Measurements from ENCODE around the gene PRKN.

The PRKN gene

GRCh38 chr6:162151021-162151665 is 576.4 kb downstream of the PRKN start:
- no peak for TF ChIP-seq CTCF (conservative IDR thresholded peaks at IDR 0.05)
- no peak for TF ChIP-seq ZFX (IDR thresholded peaks at IDR 0.05)
- no peak overlapping the region for H3K27ac ChIP-seq

GRCh38 chr6:162150295-162150694 is 577.3 kb downstream of the PRKN start:
- TF ChIP-seq ZFX (IDR thresholded peaks at IDR 0.05) (no peak), CTCF (conservative IDR thresholded peaks at IDR 0.05) (no peak)
- H3K27ac ChIP-seq: no peak overlapping the region

GRCh38 chr6:162149786-162150185 is 577.8 kb downstream of the PRKN start:
- TF ChIP-seq ZFX (IDR thresholded peaks at IDR 0.05) (no peak), CTCF (conservative IDR thresholded peaks at IDR 0.05) (no peak)
- H3K27ac ChIP-seq: no peak overlapping the region

- no peak for TF ChIP-seq ZFX (IDR thresholded peaks at IDR 0.05)
- no peak overlapping the region for H3K27ac ChIP-seq
Observed at GRCh38 chr6:162147805-162148204, 579.8 kb downstream of the PRKN start.

- H3K27ac ChIP-seq: no peak overlapping the region
- TF ChIP-seq ZFX (IDR thresholded peaks at IDR 0.05) (no peak), CTCF (conservative IDR thresholded peaks at IDR 0.05) (no peak)
Observed at GRCh38 chr6:162147281-162147680, 580.3 kb downstream of the PRKN start.

- TF ChIP-seq ZFX (IDR thresholded peaks at IDR 0.05): no peak
- no peak overlapping the region for H3K27ac ChIP-seq
Observed at GRCh38 chr6:162140251-162140852, 587.2 kb downstream of the PRKN start.

GRCh38 chr6:162125659-162126058 is 601.9 kb downstream of the PRKN start:
- H3K27ac ChIP-seq: no peak overlapping the region
- TF ChIP-seq CTCF (conservative IDR thresholded peaks at IDR 0.05) (no peak), ZFX (IDR thresholded peaks at IDR 0.05) (no peak)

- no peak for TF ChIP-seq ZFX (IDR thresholded peaks at IDR 0.05)
- no peak for TF ChIP-seq CTCF (conservative IDR thresholded peaks at IDR 0.05)
- no peak overlapping the region for H3K27ac ChIP-seq
Observed at GRCh38 chr6:162124710-162125435, 602.7 kb downstream of the PRKN start.

Measured in C4-2B (cell line).